Common myeloid progenitor, CD34-positive (primary cell): ENCODE data around the gene KCNT2.

Source experiments
- CTCF ChIA-PET: fragments of 350-600 bp; sonication (Branson Sonifier 250); formaldehyde crosslinking; loops from one replicate; lab custom pipeline; 2021; ENCODE audit warnings: antibody characterized with exemption; lab: Charles Lee
- POLR2A ChIA-PET: fragments of 350-600 bp; sonication (Branson Sonifier 250); formaldehyde crosslinking; loops from one replicate; lab custom pipeline; 2021; ENCODE audit warnings: antibody characterized with exemption; lab: Charles Lee
- DNase-seq, 3 donors: peaks; one replicate each; pipeline versions ENCODE4 v3.0.0 to v3.0.0-alpha.2; 2013
- H3K27ac ChIP-seq, 2 experiments: 1 replicate in 1 of 2; 2 replicates in 1 of 2; pipeline ENCODE4 v1.7.0; 2013; ENCODE audit warnings: inconsistent platforms in 2 of 2, low read length in 2 of 2, mild to moderate bottlenecking in 2 of 2, low read depth in 1 of 2, moderate library complexity in 1 of 2; ENCODE audit not compliant: severe bottlenecking in 2 of 2, insufficient read depth in 1 of 2, poor library complexity in 1 of 2
- H3K27me3 ChIP-seq, 5 experiments: replicated peaks in 2 of 5; 1 replicate in 3 of 5; 2 replicates in 2 of 5; pipeline versions ENCODE4 v1.6.1 to v1.7.0; 2013; ENCODE audit warnings: low read length in 4 of 5, mild to moderate bottlenecking in 2 of 5, moderate library complexity in 2 of 5, inconsistent platforms in 1 of 5; ENCODE audit not compliant: insufficient read depth in 5 of 5, control insufficient read depth in 4 of 5
- H3K36me3 ChIP-seq, 4 experiments: 1 replicate in 2 of 4; 2 replicates in 2 of 4; pipeline versions ENCODE4 v1.6.1 to v1.7.0; 2013; ENCODE audit warnings: low read length in 3 of 4, control low read depth in 1 of 4, mild to moderate bottlenecking in 1 of 4; ENCODE audit not compliant: control insufficient read depth in 4 of 4, insufficient read depth in 4 of 4
- H3K4me1 ChIP-seq, 4 experiments: 1 replicate in 3 of 4; 2 replicates in 1 of 4; pipeline versions ENCODE4 v1.6.1 to v1.7.1; 2013; ENCODE audit warnings: low read length in 3 of 4, mild to moderate bottlenecking in 3 of 4, control low read depth in 1 of 4, inconsistent platforms in 1 of 4, moderate library complexity in 1 of 4; ENCODE audit not compliant: control insufficient read depth in 4 of 4, insufficient read depth in 4 of 4; ENCODE audit errors: control extremely low read depth in 1 of 4
- H3K4me3 ChIP-seq, 7 experiments: 1 replicate in 4 of 7; 2 replicates in 3 of 7; pipeline versions ENCODE4 v1.5.1 to v1.7.0; 2013; ENCODE audit warnings: mild to moderate bottlenecking in 7 of 7, low read length in 6 of 7, moderate library complexity in 6 of 7, inconsistent platforms in 2 of 7, low read depth in 2 of 7, control low read depth in 1 of 7; ENCODE audit not compliant: insufficient read depth in 4 of 7, control insufficient read depth in 1 of 7; ENCODE audit errors: extremely low read depth in 1 of 7
- H3K9me3 ChIP-seq, 5 experiments: 1 replicate in 4 of 5; 2 replicates in 1 of 5; pipeline versions ENCODE4 v1.6.1 to v1.7.1; 2013; ENCODE audit warnings: low read length in 4 of 5, mild to moderate bottlenecking in 2 of 5, inconsistent platforms in 1 of 5, low read depth in 1 of 5, moderate library complexity in 1 of 5; ENCODE audit not compliant: control insufficient read depth in 4 of 5, insufficient read depth in 2 of 5; ENCODE audit errors: control extremely low read depth in 1 of 5
- WGBS: methylation state at CpG from one replicate; pipeline ENCODE4 v1.1.5; 2013; ENCODE audit not compliant: insufficient coverage; 5-methylcytosine and 5-hydroxymethylcytosine counted together

KCNT2 gene

DNA sequence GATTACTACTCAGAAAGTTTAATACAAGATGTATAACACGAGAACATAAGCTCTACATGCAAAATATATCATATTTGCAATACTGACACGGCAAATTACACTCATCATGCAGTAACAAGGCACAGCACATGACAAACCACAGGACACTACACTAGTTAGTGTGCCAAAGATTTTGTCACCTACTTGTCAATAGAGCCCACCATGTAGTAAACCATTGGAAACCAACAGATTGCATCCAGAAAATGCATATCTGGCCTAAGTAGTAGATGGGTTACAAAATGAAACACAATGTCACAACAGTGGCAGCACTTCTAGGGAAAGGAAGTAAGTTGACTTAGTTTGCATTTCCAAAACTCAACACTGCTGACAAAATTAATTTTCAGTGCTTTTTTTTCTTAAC, 288.9 kb downstream of the KCNT2 start:
- ChIA-PET CTCF (interaction anchor here (3.3 kb wide), 1 partner anchor 343 kb away, joined by 22 read pairs; no protein-coding TSS in a partner anchor), POLR2A (no interaction called here)
- Histone ChIP-seq H3K27ac (no peak overlapping the region), H3K4me3 (no peak overlapping the region), H3K27me3 (no peaks in the 10 kb centered on the region), H3K4me1 (no peaks in the 10 kb centered on the region), H3K36me3 (no peaks in the 10 kb centered on the region), H3K9me3 (no peaks in the 10 kb centered on the region)
- WGBS: 100% methylated on average over 1 of the region's 2 CpGs
- DNase-seq: no peak

DNA sequence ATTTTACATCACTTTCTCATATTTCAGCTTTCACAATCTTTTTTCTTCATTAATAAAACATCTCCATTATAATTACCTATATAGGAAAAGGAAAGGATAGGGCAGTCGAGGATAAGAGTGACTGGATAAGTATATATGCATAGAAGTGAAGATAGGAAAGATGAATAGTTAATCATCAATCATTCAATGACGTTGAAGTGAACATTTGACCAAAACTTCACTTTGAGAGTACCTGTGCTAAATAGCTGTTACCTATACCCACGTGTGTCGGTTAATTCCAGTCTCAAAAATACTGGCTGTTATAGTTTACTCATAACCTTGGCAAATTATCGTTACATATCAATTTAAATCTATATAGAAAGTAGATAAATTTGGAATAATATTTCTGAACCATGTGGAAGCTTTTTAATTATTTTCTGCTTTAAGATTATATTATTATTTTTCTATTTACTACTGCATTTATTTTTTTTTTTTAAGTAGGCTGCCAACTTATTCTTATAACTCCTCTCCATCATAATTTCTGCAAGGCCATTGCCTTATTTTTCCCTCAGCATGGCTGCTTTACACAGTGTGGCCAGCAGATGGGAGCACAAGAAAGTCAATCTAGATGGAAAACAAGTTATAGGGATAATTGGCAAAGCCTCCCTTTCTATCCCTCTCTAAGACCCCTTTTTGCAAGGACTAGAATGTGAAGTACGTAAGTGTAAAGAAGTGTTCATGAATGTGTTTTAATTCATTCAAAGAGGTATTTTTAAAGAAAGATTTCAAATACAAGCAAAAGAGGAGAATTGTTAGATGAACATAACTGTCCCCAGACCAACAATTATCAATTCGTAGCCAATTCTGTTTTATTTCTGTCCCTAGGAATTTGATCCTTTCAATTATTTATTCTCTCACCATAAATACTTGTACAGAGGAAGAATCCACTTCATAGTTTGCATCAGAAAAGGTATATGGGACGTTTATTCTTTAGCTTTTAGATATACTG, 290.4 kb downstream of the KCNT2 start:
- Histone ChIP-seq H3K27me3 (no peaks in the 10 kb centered on the region), H3K4me3 (no peak overlapping the region), H3K9me3 (no peaks in the 10 kb centered on the region), H3K36me3 (no peaks in the 10 kb centered on the region), H3K27ac (no peak overlapping the region), H3K4me1 (no peaks in the 10 kb centered on the region)
- CTCF ChIA-PET: interaction anchor here (0.5 to 3.3 kb wide), 6 partner anchors 15 to 1086 kb away, joined by 3 to 22 read pairs (median 3); no protein-coding TSS in a partner anchor
- DNase-seq: peak; percentile 29 to 56 (median 48)
- WGBS: 90% methylated on average over 2 of the region's 8 CpGs
- POLR2A ChIA-PET: interaction anchor here (0.6 kb wide), 1 partner anchor 82 kb away, joined by 3 read pairs; no protein-coding TSS in a partner anchor

- H3K9me3 ChIP-seq: peaks cover 0 to 4% (median 0%) of the 10 kb centered on the region in 5 experiments
- no CpG with 5 or more reads among the region's 1 CpG for WGBS
- DNase-seq: no peak
- no peaks in the 10 kb centered on the region for H3K27me3 ChIP-seq
- H3K27ac ChIP-seq: no peak overlapping the region
- POLR2A ChIA-PET: no interaction called here
- H3K36me3 ChIP-seq: no peaks in the 10 kb centered on the region
- CTCF ChIA-PET: interaction anchor here (1.0 kb wide), 1 partner anchor 21 kb away, joined by 3 read pairs; no protein-coding TSS in a partner anchor
- H3K4me1 ChIP-seq: no peaks in the 10 kb centered on the region
- no peak overlapping the region for H3K4me3 ChIP-seq
Observed at GRCh38 chr1:196312739-196313138, 295.5 kb downstream of the KCNT2 start.

DNA sequence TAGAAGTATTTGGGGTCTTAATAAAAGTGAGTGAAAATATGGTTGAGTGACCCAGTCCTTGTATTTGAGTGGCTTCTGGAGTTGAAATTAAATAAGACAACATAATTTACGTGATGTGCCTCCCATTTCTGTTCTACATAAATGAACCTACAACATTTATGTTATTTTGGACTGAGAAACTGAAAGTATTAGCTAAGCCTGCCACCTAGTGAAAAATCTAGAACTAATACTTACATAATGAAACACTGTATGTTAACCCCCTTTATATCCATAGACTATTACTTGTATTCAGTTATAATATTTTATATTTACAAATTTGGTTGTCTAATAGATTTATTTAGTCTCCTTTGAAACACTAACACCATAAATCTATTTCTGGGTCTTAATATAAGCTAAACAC, 298.9 kb downstream of the KCNT2 start:
- peak; percentile 31 to 62 (median 59) for DNase-seq
- Histone ChIP-seq H3K36me3 (no peaks in the 10 kb centered on the region), H3K27ac (no peak overlapping the region), H3K27me3 (no peaks in the 10 kb centered on the region), H3K4me1 (no peaks in the 10 kb centered on the region), H3K9me3 (peaks cover 0 to 4% (median 0%) of the 10 kb centered on the region in 5 experiments), H3K4me3 (no peak overlapping the region)
- no CpG with 5 or more reads among the region's 1 CpG for WGBS
- CTCF ChIA-PET: interaction anchor here (0.9 to 4.0 kb wide), 6 partner anchors 11 to 414 kb away, joined by 3 to 23 read pairs (median 4); no protein-coding TSS in a partner anchor
- POLR2A ChIA-PET: no interaction called here

DNA sequence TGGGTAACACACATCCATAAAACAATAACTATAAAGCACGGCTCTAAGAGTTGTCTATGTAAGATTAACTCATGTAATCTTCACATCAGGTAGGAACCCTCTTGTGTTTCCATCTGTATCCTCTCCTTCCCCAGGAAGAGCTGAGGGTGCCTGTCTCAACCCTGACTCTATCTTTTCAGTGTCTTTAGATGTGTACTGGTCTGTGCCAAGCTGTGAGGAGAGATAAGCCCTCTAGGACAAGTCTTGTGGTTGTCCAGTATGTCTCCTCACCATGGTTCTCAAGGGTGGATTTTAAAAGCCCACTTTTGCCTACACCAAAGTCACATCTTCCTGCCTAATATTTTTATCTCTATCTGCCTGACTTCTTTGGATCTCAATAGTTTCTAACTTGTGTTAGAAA, 300.1 kb downstream of the KCNT2 start:
- no peaks in the 10 kb centered on the region for H3K27me3 ChIP-seq
- H3K4me1 ChIP-seq: no peaks in the 10 kb centered on the region
- ChIA-PET POLR2A (no interaction called here), CTCF (interaction anchor here (4.0 kb wide), 1 partner anchor 161 kb away, joined by 23 read pairs; no protein-coding TSS in a partner anchor)
- WGBS: 60% methylated on average over 1 of the region's 1 CpG
- H3K27ac ChIP-seq: no peak overlapping the region
- DNase-seq: peak; percentile 8 to 82 (median 68)
- no peaks in the 10 kb centered on the region for H3K36me3 ChIP-seq
- no peak overlapping the region for H3K4me3 ChIP-seq
- H3K9me3 ChIP-seq: peaks cover 0 to 4% (median 0%) of the 10 kb centered on the region in 5 experiments

DNA sequence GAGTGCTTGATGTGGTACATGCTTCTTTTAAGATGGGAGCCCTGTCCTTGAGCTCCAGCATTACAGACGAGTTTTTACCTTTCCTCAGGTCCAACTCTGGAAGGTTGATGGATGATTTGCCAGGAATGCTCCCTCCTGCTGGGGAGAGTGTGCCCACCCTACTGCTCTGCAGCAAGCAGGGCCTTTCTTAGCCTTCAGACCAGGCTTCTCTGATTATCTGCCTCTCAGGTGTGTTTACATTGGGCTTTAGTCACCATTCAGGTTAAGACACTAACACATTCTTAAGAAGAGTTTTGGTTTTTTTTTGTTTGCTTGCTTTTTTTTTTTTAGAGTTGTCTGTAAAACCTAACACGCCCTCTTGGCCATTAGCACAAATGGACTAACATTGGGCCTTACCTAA, 301.8 kb downstream of the KCNT2 start:
- no peak for DNase-seq
- Histone ChIP-seq H3K36me3 (no peaks in the 10 kb centered on the region), H3K27me3 (no peaks in the 10 kb centered on the region), H3K9me3 (peaks cover 0 to 4% (median 0%) of the 10 kb centered on the region in 5 experiments), H3K27ac (no peak overlapping the region), H3K4me1 (no peaks in the 10 kb centered on the region), H3K4me3 (no peak overlapping the region)
- WGBS: 90% methylated on average over 1 of the region's 2 CpGs
- CTCF ChIA-PET: interaction anchor here (0.6 to 1.3 kb wide), 3 partner anchors 9 to 157 kb away, joined by 3 read pairs; no protein-coding TSS in a partner anchor
- POLR2A ChIA-PET: no interaction called here
